DND-41 (cell line): Measurements from ENCODE around the gene GNB1L.

Experiments
- ATAC-seq: fragments of 200-7000 bp; cut with Tn5 transposase; 3 replicates; pipeline ENCODE4 v1.9.1; 2021; ENCODE audit warnings: low read depth; ENCODE audit not compliant: insufficient read depth
- DNase-seq: peaks from one replicate; pipeline ENCODE4 v3.0.0-alpha.2; 2020
- H2AFZ ChIP-seq: 2 replicates; pipeline ENCODE4 v1.6.0; 2012; ENCODE audit warnings: low read depth, low read length
- H3K27ac ChIP-seq: 2 replicates; pipeline ENCODE4 v1.5.1; 2012; ENCODE audit warnings: low read length, inconsistent platforms
- H3K27me3 ChIP-seq: fragments of 200-600 bp; sonication (generic); 2 replicates; pipeline ENCODE4 v1.6.0; 2012; ENCODE audit warnings: low read length, mild to moderate bottlenecking, inconsistent platforms; ENCODE audit not compliant: insufficient read depth, poor library complexity
- H3K36me3 ChIP-seq: 2 replicates; pipeline ENCODE4 v1.5.1; 2012; ENCODE audit warnings: low read length, inconsistent platforms; ENCODE audit not compliant: insufficient read depth
- H3K4me1 ChIP-seq: 2 replicates; pipeline ENCODE4 v1.5.1; 2012; ENCODE audit warnings: mild to moderate bottlenecking, low read length; ENCODE audit not compliant: insufficient read depth
- H3K4me2 ChIP-seq: 2 replicates; pipeline ENCODE4 v1.6.0; 2012; ENCODE audit warnings: mild to moderate bottlenecking, moderate library complexity, low read length, inconsistent platforms; ENCODE audit not compliant: insufficient read depth
- H3K4me3 ChIP-seq, 2 experiments: fragments of 200-600 bp in 1 of 2; shearing (Covaris generic) in 1 of 2; 2 replicates each; pipeline ENCODE4 v1.5.1; 2012 to 2016; ENCODE audit warnings: inconsistent platforms in 2 of 2, low read length in 2 of 2, mild to moderate bottlenecking in 2 of 2, low read depth in 1 of 2, moderate library complexity in 1 of 2
- H3K79me2 ChIP-seq: 2 replicates; pipeline ENCODE4 v1.6.0; 2012; ENCODE audit warnings: low read length, inconsistent platforms; ENCODE audit not compliant: insufficient read depth
- H3K9ac ChIP-seq: 2 replicates; pipeline ENCODE4 v1.6.0; 2012; ENCODE audit warnings: low read depth, mild to moderate bottlenecking, inconsistent platforms, low read length, moderate library complexity
- H3K9me3 ChIP-seq: 2 replicates; pipeline ENCODE4 v1.5.1; 2012; ENCODE audit warnings: low read length, moderate library complexity, mild to moderate bottlenecking, inconsistent platforms; ENCODE audit not compliant: insufficient read depth, severe bottlenecking
- H4K20me1 ChIP-seq: 2 replicates; pipeline ENCODE4 v1.6.0; 2012; ENCODE audit warnings: low read length; ENCODE audit not compliant: insufficient read depth
- EZH2 ChIP-seq: IDR thresholded peaks from 3 replicates; pipeline ENCODE4 v1.6.1; 2012; ENCODE audit warnings: borderline replicate concordance, low read depth, mild to moderate bottlenecking, moderate library complexity, low read length, inconsistent platforms; ENCODE audit not compliant: severe bottlenecking
- TF ChIP-seq, protein P1 (sequence below): IDR thresholded peaks from 2 replicates; pipeline ENCODE4 v1.5.1; 2012; ENCODE audit warnings: borderline replicate concordance, low read length, moderate library complexity, mild to moderate bottlenecking; ENCODE audit not compliant: poor library complexity, severe bottlenecking; ENCODE audit errors: extremely low read depth

Gene GNB1L

DNA sequence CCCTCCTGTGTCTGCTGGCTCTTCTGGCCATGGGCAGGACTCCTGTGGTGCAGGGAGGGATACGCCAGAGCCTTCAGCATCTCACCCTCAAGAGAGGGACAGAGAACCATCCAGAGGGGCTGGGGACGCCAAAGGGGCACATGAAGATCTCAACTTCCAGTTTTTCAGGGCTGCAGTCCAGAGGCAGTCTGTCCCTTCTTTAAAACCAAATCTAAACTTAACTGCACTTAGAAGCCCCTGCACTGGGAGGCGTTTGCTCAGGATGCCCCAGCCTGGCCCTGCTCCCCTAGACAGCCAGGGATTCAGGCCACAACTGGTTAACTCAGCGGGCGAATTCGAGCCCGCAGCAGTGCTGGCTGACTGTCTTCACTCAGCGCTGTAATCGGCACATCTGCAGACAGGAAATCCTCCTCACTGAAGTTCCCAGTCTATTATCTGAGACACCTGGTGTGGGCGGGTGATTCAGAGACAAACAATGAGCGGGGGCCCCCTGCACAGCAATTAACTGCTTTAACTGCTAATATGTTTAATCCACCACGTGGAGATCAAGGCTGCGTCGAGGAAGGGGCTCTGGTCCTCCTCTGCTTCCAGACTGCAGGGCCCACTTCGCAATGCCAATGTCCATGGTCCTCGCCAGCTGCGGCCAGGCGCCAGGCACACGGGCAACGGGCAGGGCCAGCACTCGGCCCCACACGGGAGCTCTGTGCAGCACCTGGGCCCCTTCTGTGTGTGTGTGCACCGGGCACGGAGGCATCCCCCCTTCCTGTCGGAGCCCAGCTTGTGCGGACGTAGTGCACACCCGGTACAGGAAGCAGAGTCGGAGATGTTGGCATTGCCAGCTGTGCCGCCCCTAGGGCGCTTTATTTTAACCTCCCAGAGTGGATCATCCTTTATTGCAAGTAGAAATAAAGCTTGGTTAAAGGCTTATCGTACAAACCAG lies 36.9 kb upstream of the GNB1L start:
- Histone ChIP-seq H3K27ac (peak overlapping the region; percentile 100), H2AFZ (peak overlapping the region; percentile 67), H3K27me3 (no peaks in the 10 kb centered on the region)

DNA sequence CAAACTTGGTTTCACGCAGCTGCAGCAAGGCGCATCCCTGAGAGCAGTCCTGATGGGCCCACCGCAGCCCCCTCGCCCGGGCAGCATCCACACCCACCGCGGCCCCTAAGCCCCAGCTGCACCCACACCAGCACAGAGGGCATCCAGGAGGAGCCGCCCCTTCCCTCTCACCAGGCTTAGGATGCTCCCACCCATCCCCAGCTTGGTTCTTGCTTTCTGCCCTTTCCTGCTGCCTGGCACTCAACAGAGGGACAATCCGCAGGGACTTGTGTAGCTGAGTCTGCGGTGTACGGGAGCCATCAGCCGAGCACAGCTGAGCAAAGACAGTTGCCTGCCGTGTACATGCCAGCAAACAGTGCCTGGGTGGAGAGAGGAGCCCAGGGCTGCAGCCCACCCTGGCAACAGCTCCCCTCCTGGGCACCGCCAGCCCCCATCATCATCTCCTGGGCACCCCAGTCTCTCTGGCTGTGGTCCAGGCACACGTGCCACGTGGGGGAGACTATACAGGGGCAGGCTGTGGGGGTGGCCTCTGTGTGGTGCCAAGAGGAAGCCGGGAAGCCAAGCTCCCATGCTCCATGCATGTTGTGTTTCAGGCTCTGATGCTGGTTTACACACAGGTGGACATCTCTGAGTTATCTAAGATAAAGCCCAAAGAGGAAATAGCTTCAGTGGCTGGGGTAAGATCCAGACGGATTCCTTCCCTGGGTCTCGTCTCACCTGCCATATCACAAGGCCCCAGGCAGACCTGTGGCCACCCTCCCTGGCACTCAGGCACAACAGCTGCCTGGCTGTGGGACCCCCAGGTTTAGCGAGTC lies 36.0 kb upstream of the GNB1L start:
- H3K9me3 ChIP-seq: no peaks in the 10 kb centered on the region
- H3K27ac ChIP-seq: peak overlapping the region; percentile 100
- H4K20me1 ChIP-seq: no peaks in the 10 kb centered on the region
- peak overlapping the region; percentile 65 for H3K9ac ChIP-seq
- H3K36me3 ChIP-seq: peaks cover 4% of the 10 kb centered on the region; the same call in 1 of the 2 replicates
- TF ChIP-seq, protein P1, sequence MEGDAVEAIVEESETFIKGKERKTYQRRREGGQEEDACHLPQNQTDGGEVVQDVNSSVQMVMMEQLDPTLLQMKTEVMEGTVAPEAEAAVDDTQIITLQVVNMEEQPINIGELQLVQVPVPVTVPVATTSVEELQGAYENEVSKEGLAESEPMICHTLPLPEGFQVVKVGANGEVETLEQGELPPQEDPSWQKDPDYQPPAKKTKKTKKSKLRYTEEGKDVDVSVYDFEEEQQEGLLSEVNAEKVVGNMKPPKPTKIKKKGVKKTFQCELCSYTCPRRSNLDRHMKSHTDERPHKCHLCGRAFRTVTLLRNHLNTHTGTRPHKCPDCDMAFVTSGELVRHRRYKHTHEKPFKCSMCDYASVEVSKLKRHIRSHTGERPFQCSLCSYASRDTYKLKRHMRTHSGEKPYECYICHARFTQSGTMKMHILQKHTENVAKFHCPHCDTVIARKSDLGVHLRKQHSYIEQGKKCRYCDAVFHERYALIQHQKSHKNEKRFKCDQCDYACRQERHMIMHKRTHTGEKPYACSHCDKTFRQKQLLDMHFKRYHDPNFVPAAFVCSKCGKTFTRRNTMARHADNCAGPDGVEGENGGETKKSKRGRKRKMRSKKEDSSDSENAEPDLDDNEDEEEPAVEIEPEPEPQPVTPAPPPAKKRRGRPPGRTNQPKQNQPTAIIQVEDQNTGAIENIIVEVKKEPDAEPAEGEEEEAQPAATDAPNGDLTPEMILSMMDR: peak; percentile 38
- TF ChIP-seq EZH2: no peak
- H2AFZ ChIP-seq: peak overlapping the region; percentile 19
- peak overlapping the region in 1 of 2 experiments; percentile 30; a peak in 1 of 4 replicates for H3K4me3 ChIP-seq
- ATAC-seq: peak; percentile 23
- DNase-seq: peak; percentile 74
- H3K4me1 ChIP-seq: peaks cover 92% of the 10 kb centered on the region
- H3K27me3 ChIP-seq: no peaks in the 10 kb centered on the region
- peak overlapping the region; percentile 58 for H3K4me2 ChIP-seq
- H3K79me2 ChIP-seq: peaks cover 6% of the 10 kb centered on the region; the same call in 1 of the 2 replicates

More for the DNA sequence above, 36.9 kb upstream of the GNB1L start:
- peak; percentile 95 for DNase-seq
- Histone ChIP-seq H3K9ac (peak overlapping the region; percentile 65), H3K4me1 (peaks cover 91% of the 10 kb centered on the region), H4K20me1 (no peaks in the 10 kb centered on the region), H3K9me3 (no peaks in the 10 kb centered on the region), H3K4me3 (peak overlapping the region in 1 of 2 experiments; percentile 41; a peak in 2 of 4 replicates), H3K36me3 (peaks cover 4% of the 10 kb centered on the region; the same call in 1 of the 2 replicates), H3K79me2 (peaks cover 6% of the 10 kb centered on the region; the same call in 1 of the 2 replicates), H3K4me2 (peak overlapping the region; percentile 58)
- TF ChIP-seq, protein P1: peak; percentile 68
- no peak for TF ChIP-seq EZH2
- peak; percentile 76 for ATAC-seq

DNA sequence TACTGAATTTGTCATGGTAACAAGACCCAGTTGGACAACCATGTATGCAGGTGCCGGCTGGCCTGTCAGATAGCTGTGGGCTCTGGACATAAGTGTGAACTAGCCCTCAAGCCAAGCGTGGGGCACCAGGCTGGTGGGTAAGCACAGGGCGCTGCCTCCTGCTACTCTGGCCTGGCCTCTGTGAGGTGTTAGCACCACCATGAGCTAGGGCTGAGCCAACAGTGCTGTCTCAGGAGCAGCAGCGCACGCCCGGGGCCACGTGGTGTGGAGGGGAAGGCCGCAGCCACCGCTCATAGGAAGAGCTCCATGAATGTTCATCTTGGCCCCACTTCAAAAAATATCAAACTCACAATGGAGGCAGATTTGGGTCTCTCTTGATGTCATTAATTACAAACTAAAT lies 35.3 kb upstream of the GNB1L start:
- Histone ChIP-seq H3K27ac (peak overlapping the region; percentile 100), H3K9ac (peak overlapping the region; percentile 65), H3K4me2 (peak overlapping the region; percentile 58)

More for the DNA sequence above, 35.3 kb upstream of the GNB1L start:
- H3K79me2 ChIP-seq: 0 out of 2 replicates have a peak, but pooled peaks cover 2% of the 10 kb centered on the region
- peaks cover 85% of the 10 kb centered on the region for H3K4me1 ChIP-seq
- no peaks in the 10 kb centered on the region for H3K9me3 ChIP-seq
- no peak for TF ChIP-seq EZH2
- TF ChIP-seq, protein P1: peak; percentile 29
- no peaks in the 10 kb centered on the region for H4K20me1 ChIP-seq
- no peak overlapping the region; a peak in 1 of 4 replicates for H3K4me3 ChIP-seq
- ATAC-seq: no peak
- H3K27me3 ChIP-seq: no peaks in the 10 kb centered on the region
- H2AFZ ChIP-seq: no peak overlapping the region
- DNase-seq: no peak
- peaks cover 4% of the 10 kb centered on the region; the same call in 1 of the 2 replicates for H3K36me3 ChIP-seq
